SJSA1 (cell line): ENCODE results near the gene PRR16. TPM values are rescaled to one million over a fixed set of nuclear protein-coding genes. Genes with fewer than 3 reads are reported as not detected.

ENCODE experiments used
- DNase-seq, 2 experiments: peaks; one replicate each; pipeline ENCODE4 v3.0.0-alpha.2; 2015 to 2020; ENCODE audit warnings: low spot score in 2 of 2, low read depth in 1 of 2
- H3K27ac ChIP-seq: fragments of 250-450 bp; sonication (Bioruptor Pico); 2 replicates; pipeline ENCODE4 v1.5.1; 2020; ENCODE audit warnings: mild to moderate bottlenecking, moderate library complexity
- H3K27me3 ChIP-seq: fragments of 250-450 bp; sonication (Bioruptor Pico); replicated peaks from 2 replicates; pipeline ENCODE4 v1.5.1; 2020; ENCODE audit warnings: mild to moderate bottlenecking, moderate library complexity
- H3K36me3 ChIP-seq: fragments of 250-450 bp; sonication (Bioruptor Pico); 2 replicates; pipeline ENCODE4 v1.5.1; 2020; ENCODE audit warnings: mild to moderate bottlenecking
- H3K4me1 ChIP-seq: fragments of 250-450 bp; sonication (Bioruptor Pico); replicated peaks from 2 replicates; pipeline ENCODE4 v1.6.1; 2021; ENCODE audit warnings: mild to moderate bottlenecking
- H3K4me3 ChIP-seq: fragments of 250-450 bp; sonication (Bioruptor Pico); 2 replicates; pipeline ENCODE4 v1.5.1; 2020; ENCODE audit warnings: mild to moderate bottlenecking
- H3K9me3 ChIP-seq: fragments of 250-450 bp; sonication (Bioruptor Pico); replicated peaks from 2 replicates; pipeline ENCODE4 v1.5.1; 2020; ENCODE audit warnings: mild to moderate bottlenecking
- total RNA-seq: library from RNA; depleted of rRNA; stranded (reverse); fragments of >200 nt; shearing (Covaris generic); gene quantifications from 2 replicates; pipeline ENCODE4 v1.2.3, GENCODE V29; 2014

PRR16 gene
- total RNA-seq, 1 experiment from 2014 or later, result 10.3 TPM

DNA sequence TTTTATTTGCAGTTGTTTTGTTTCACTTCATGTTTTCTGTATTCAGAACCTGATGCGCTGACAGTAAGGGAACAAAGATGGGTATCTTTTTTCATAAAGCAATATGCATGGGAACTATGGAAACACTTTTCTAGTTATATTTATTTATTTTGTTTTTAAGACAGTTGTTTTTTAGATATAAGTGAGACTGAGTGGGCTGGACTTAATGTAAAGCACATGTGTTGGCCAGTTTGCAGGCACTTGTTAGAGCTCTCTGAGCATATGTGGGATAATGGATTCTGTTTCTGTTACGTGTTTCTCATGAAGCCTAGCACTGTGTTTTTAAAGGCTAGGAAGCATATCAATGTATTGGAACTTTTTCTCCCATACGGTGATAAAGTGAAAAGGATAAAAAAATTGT, 164.1 kb downstream of the PRR16 start:
- H3K27ac ChIP-seq, result no peak overlapping the region
- no peaks in the 10 kb centered on the region for H3K9me3 ChIP-seq
- no peaks in the 10 kb centered on the region for H3K36me3 ChIP-seq
- H3K4me1 ChIP-seq, result peaks cover 8% of the 10 kb centered on the region
- no peaks in the 10 kb centered on the region for H3K27me3 ChIP-seq
- no peak for DNase-seq
- no peak overlapping the region for H3K4me3 ChIP-seq

DNA sequence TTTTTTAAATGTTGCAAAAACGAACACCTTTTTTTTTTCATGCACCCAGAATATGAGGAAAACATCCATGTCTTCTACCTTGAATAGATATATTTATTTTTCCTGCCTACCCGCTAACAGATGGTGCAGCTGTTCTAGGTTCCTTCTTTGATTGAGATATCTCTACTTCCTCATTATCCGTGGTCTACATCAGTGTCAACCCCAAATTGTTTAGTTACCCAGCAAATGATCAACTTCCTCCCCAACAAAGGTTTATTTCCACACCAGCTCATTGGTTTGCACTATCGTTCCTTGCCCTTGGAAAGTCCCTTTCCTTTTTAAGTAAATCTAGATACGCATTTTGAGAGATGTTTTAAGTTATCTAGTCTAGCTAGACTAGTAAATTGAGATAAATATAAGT, 166.4 kb downstream of the PRR16 start:
- DNase-seq, result no peak
- H3K27me3 ChIP-seq, result no peaks in the 10 kb centered on the region
- H3K4me1 ChIP-seq, result no peaks in the 10 kb centered on the region
- H3K9me3 ChIP-seq, result no peaks in the 10 kb centered on the region
- no peak overlapping the region for H3K27ac ChIP-seq
- H3K4me3 ChIP-seq, result no peak overlapping the region
- H3K36me3 ChIP-seq, result no peaks in the 10 kb centered on the region

DNA sequence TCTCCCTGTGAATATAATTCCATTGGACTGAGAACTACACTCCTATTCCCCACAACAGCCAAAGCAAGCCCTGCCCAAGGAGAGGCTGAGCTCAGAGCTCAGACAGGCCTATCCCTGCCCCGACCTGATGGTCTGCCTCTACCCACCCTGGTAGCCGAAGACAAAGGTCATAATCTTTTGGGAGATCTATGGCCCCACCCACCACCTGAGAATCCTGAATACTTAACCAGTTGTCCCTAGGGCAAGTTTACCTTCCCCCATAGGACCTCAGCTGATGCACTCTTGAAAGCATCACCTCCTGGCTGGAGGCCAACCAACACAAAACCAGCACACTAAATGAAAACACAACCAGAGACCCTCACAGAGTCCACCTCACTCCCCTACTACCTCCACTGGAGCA, 167.5 kb downstream of the PRR16 start:
- Histone ChIP-seq H3K27ac (no peak overlapping the region), H3K4me1 (no peaks in the 10 kb centered on the region)

DNA sequence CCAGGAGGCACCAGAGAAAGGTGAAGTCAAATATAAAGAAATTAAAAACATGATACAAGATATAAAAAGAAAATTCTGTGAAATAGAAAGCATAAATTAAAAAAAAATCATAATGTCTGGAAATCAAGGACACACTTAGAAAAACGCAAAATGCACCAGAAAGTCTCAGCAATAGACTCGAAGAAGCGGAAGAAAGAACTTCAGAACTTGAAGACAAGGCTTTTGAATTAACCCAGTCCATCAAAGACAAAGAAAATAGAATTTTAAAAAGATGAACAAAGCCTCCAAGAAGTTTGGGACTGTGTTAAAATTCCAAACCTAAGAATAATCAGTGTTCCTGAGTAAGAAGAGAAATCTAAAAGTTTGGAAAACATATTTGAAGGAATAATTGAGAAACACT, 168.3 kb downstream of the PRR16 start:
- H3K36me3 ChIP-seq, result no peaks in the 10 kb centered on the region
- DNase-seq, result no peak
- H3K4me1 ChIP-seq, result no peaks in the 10 kb centered on the region
- no peak overlapping the region for H3K27ac ChIP-seq
- H3K27me3 ChIP-seq, result no peaks in the 10 kb centered on the region
- H3K9me3 ChIP-seq, result no peaks in the 10 kb centered on the region
- H3K4me3 ChIP-seq, result no peak overlapping the region

More for the DNA sequence above, 167.5 kb downstream of the PRR16 start:
- no peaks in the 10 kb centered on the region for H3K36me3 ChIP-seq
- no peaks in the 10 kb centered on the region for H3K27me3 ChIP-seq
- no peak for DNase-seq
- no peaks in the 10 kb centered on the region for H3K9me3 ChIP-seq
- no peak overlapping the region for H3K4me3 ChIP-seq

DNA sequence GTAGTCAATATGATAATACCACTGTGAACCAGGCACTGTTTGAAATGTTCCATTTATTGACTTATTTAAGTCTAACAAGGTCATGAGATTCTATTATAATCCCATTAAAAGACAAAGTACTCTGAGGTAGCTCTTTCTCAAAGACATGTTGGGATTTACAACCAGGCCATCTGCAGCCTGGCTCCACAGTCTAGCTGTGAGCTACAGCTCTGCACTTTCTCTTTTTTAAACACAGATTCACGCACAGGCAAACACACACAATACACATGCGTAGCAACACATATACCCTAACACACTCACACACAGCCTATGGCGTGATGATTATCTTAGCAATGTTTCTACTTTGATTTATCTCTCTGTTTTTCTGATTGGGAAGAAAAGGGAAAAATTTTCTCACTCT, 174.3 kb downstream of the PRR16 start:
- no peaks in the 10 kb centered on the region for H3K36me3 ChIP-seq
- no peak overlapping the region for H3K27ac ChIP-seq
- H3K9me3 ChIP-seq, result no peaks in the 10 kb centered on the region
- H3K4me3 ChIP-seq, result no peak overlapping the region
- no peak for DNase-seq
- H3K4me1 ChIP-seq, result no peaks in the 10 kb centered on the region
- H3K27me3 ChIP-seq, result no peaks in the 10 kb centered on the region

DNA sequence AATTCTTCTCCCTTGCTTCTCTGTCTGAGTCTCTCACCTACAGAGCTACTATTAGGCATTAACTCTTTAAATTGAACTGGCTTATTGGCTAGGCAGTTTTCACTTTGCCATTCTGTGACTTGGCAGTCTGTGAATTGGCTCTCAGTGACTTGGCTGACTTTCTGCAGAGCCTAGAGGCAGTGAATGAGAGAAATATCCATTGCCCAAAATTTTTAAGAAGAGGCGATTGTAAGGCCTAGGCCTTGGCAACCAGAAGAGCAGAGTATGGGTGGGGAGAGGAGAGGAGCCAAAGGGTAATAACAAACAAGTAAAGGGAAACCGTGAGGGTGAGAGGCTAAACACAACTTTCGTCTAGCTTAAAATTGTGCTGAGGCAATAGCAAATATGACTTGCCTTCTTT, 176.7 kb downstream of the PRR16 start:
- Histone ChIP-seq H3K4me3 (no peak overlapping the region), H3K36me3 (no peaks in the 10 kb centered on the region), H3K9me3 (no peaks in the 10 kb centered on the region), H3K27ac (no peak overlapping the region), H3K27me3 (no peaks in the 10 kb centered on the region), H3K4me1 (no peaks in the 10 kb centered on the region)
- no peak for DNase-seq

DNA sequence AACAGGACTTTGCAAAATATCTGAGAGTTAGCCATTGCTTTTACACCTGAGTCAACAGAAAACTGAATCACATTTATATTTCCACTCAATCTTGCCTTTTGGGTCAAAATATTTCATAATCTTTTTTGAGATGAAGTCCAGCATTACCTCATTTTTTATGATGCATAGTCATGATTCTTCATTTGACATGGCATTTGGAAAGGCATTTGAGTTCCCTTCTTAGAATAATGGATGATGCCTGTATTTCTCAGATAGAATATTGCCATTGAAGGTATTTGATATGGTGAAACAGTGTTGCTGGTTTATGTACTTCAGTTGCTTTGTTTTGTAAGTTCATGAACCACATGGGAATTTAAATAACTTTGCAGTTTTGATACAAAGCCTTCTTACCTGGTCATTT, 180.4 kb downstream of the PRR16 start:
- no peaks in the 10 kb centered on the region for H3K27me3 ChIP-seq
- DNase-seq, result no peak
- H3K27ac ChIP-seq, result no peak overlapping the region
- H3K9me3 ChIP-seq, result no peaks in the 10 kb centered on the region
- H3K4me1 ChIP-seq, result peaks cover 6% of the 10 kb centered on the region; the same call in 1 of the 2 replicates
- H3K4me3 ChIP-seq, result no peak overlapping the region
- no peaks in the 10 kb centered on the region for H3K36me3 ChIP-seq

DNA sequence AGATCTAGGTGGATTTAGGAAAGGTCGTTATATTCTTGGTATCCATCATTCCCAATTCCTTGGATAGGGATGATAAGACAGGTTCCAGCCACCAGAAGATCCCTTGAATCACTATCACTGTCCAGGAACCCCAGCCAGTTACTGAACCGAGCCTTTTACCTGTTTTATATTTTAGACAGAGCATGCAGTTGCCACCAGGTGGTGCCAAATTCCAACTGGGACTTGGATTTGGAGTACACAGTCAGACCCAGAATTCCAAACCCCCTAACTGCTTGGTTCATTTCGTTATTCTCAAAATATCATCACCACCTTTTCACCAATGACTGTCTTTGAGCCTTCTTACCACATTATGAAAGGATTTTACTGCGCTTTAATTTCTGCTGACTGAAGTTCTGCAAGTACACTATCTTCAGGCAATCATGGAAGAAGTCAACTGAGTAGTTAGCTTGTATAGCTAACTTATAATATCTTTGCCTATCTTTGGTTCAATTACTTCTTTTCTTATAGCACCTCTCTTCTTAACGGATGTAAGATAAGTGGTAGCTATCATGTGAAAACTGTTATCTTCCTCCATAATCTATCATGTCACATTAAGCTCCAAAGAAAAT, 191.8 kb downstream of the PRR16 start:
- no peak overlapping the region for H3K27ac ChIP-seq
- peak; percentile 44 to 51 for DNase-seq

DNA sequence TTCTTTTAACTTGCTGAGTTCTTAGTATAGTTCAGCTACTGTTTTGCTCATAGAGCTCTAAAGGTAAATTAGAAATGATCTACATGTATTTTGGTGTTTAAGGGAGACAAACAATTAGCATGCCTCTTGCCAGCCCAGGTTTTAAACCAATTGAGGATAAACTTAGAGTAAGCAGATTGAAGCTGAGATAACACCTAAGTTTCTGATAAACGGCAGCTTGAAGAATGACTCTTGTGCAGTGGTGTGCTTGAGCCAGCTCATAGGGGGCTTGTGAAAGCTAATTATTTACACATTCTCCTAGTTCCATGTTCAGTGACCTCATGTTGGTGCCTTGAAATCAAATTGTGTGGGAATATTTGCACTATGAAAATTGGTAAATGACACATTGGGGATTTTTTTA, 193.0 kb downstream of the PRR16 start:
- Histone ChIP-seq H3K9me3 (no peaks in the 10 kb centered on the region), H3K4me1 (no peaks in the 10 kb centered on the region), H3K36me3 (no peaks in the 10 kb centered on the region), H3K4me3 (no peak overlapping the region), H3K27me3 (no peaks in the 10 kb centered on the region), H3K27ac (no peak overlapping the region)
- DNase-seq, result no peak

More for the DNA sequence above, 191.8 kb downstream of the PRR16 start:
- H3K27me3 ChIP-seq, result no peaks in the 10 kb centered on the region
- no peak overlapping the region for H3K4me3 ChIP-seq
- H3K9me3 ChIP-seq, result no peaks in the 10 kb centered on the region
- H3K4me1 ChIP-seq, result no peaks in the 10 kb centered on the region
- H3K36me3 ChIP-seq, result no peaks in the 10 kb centered on the region

DNA sequence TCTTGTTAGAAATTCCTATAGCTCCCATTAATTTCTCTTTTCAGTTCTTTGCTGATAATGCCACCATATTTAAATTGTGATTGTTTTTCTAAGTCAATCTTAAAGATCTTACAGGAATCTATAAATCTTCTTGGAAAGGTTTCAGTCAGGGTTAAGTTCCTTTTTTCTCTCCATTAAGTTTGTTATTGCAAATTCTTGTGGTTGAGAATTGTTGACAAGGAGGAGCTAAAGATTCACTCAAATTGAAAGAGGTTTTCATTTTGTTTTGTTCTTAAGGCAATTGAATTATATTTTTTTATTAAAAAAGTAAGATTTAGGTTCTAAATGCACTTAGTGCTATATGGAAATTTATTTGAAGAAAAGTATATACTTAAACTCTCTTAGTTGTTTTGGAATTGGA, 213.4 kb downstream of the PRR16 start:
- Histone ChIP-seq H3K9me3 (no peaks in the 10 kb centered on the region), H3K27me3 (no peaks in the 10 kb centered on the region), H3K27ac (no peak overlapping the region), H3K36me3 (no peaks in the 10 kb centered on the region), H3K4me3 (no peak overlapping the region), H3K4me1 (peaks cover 30% of the 10 kb centered on the region)
- peak in 1 of 2 experiments; percentile 33 for DNase-seq

DNA sequence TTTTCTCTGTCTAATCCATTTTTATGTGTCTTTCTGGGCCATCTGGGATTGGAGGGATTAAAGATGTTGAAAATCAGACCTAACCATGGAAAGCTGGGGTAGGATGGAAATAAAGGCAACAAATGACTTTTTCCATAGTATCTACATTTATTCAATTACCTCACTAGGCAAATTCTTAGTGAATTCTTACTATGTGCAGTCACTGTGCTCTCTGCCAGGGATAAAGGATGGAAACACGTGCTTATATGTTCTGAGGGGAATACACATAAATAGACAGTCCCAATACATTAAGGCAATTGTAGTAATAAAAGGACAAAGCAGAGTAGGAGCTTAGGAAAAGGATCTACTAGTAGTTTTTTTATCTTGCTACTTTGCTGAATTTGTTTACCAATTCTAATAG, 214.2 kb downstream of the PRR16 start:
- no peak overlapping the region for H3K4me3 ChIP-seq
- peak overlapping the region; percentile 26; the same call in 1 of the 2 replicates for H3K27ac ChIP-seq
- no peaks in the 10 kb centered on the region for H3K36me3 ChIP-seq
- DNase-seq, result peak in 1 of 2 experiments; percentile 37
- no peaks in the 10 kb centered on the region for H3K9me3 ChIP-seq
- H3K4me1 ChIP-seq, result peaks cover 38% of the 10 kb centered on the region
- H3K27me3 ChIP-seq, result no peaks in the 10 kb centered on the region

DNA sequence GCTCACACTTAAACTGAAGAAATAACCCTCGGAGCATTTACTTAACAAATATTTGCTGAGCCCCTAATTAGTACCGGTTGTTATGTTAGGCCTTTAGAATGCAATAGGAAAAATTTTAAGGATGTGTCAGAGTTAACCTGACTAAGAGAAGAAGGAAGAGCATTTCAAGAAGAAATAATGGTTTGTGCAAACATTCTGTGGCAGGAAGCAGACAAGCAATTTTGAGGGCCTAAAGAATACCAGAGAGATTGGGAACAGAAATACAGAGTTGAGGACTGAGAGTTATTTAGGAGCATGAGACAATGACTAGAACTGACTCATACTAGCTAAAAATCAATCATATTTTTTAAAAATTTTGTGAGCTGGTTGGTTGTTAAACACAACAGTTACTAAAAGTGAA, 218.8 kb downstream of the PRR16 start:
- H3K9me3 ChIP-seq, result no peaks in the 10 kb centered on the region
- H3K4me1 ChIP-seq, result peaks cover 39% of the 10 kb centered on the region
- H3K36me3 ChIP-seq, result no peaks in the 10 kb centered on the region
- H3K4me3 ChIP-seq, result no peak overlapping the region
- peak in 1 of 2 experiments; percentile 76 for DNase-seq
- peak overlapping the region; percentile 71 for H3K27ac ChIP-seq
- no peaks in the 10 kb centered on the region for H3K27me3 ChIP-seq

DNA sequence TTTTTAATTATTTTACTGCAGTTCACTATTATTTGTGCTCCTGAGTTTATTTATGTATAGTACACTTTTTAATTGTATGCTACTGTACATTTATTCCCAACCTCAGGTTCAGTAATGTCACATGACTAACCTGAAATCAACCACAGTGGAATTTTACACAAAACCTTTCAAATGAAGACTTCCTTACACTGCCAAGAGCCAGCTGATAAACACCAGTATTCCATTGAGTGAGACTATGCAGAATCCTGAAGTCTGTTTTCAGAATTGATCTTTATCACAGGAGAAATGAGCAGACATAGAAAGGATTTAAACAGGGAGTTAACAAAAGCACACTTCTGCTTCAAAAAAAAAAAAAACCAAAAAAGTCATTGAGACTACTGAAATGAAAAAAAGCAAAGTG, 219.5 kb downstream of the PRR16 start:
- Histone ChIP-seq H3K9me3 (no peaks in the 10 kb centered on the region), H3K27ac (peak overlapping the region; percentile 71), H3K4me1 (peaks cover 31% of the 10 kb centered on the region), H3K36me3 (no peaks in the 10 kb centered on the region), H3K27me3 (no peaks in the 10 kb centered on the region), H3K4me3 (no peak overlapping the region)
- DNase-seq, result no peak

DNA sequence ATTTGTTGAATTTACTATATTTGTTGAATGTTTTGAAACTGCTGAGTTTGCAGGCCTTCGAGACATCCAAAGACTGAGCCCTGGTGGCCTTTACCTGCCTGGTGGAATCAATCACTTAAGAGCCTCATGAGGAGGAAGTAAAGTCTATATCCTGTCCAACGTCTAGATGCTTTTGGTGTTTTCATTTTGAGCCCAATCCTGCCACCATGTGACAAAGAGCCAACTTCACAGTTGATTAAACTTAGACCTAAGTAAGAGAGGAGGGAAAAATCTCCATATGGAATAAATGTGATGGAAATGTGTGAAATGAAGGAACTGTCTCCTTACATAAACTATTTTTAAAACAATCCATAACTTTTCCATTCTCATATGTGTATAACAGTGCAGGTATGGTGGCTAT, 220.1 kb downstream of the PRR16 start:
- H3K27me3 ChIP-seq, result 0 out of 2 replicates have a peak, but pooled peaks cover under 1% of the 10 kb centered on the region
- peaks cover 28% of the 10 kb centered on the region for H3K4me1 ChIP-seq
- no peaks in the 10 kb centered on the region for H3K9me3 ChIP-seq
- no peak overlapping the region for H3K4me3 ChIP-seq
- peak overlapping the region; percentile 71 for H3K27ac ChIP-seq
- no peaks in the 10 kb centered on the region for H3K36me3 ChIP-seq
- DNase-seq, result peak in 1 of 2 experiments; percentile 38
